ENCODE results near the gene SPHK1. TPM values are rescaled to one million over a fixed set of nuclear protein-coding genes. Genes with fewer than 3 reads are reported as not detected.
A peak's percentile ranks its signal among the peaks of the same experiment; 100 is the strongest.

Gene SPHK1
- total and polyA plus RNA-seq, 7 donors: 0.90 to 21.3 (median 3.1) TPM

DNA sequence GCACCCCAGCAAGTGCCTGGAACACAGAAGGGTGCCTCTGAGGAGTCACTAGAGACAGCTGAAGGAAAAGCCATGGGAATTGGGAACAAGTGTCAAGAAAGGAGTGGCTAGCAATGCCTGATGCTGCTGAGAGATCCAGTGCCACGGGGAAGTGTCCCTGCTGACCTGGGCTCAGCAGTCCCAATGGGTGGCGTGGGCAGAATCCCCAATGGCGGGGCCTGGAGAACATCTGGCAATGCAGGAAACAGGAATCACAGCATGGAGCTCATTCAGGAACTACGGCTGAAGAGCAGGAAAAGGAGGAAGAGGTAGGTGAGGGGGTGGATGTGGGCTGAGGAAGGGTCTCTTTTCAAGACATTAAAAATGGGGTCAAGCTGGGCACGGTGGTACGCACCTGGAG lies 38.5 kb downstream of the SPHK1 start:
- Histone ChIP-seq H3K4me3 (no peak overlapping the region), H3K4me1 (peaks cover 28% of the 10 kb centered on the region), H3K27me3 (ENCODE audit: insufficient read depth in 3 of 3, low read length in 2 of 3) (no peaks in the 10 kb centered on the region), H3K27ac (no peak overlapping the region), H3K36me3 (ENCODE audit: insufficient read depth in 1 of 2, low read depth in 1 of 2) (no peaks in the 10 kb centered on the region), H3K9me3 (no peaks in the 10 kb centered on the region)
- TF ChIP-seq, protein P1, sequence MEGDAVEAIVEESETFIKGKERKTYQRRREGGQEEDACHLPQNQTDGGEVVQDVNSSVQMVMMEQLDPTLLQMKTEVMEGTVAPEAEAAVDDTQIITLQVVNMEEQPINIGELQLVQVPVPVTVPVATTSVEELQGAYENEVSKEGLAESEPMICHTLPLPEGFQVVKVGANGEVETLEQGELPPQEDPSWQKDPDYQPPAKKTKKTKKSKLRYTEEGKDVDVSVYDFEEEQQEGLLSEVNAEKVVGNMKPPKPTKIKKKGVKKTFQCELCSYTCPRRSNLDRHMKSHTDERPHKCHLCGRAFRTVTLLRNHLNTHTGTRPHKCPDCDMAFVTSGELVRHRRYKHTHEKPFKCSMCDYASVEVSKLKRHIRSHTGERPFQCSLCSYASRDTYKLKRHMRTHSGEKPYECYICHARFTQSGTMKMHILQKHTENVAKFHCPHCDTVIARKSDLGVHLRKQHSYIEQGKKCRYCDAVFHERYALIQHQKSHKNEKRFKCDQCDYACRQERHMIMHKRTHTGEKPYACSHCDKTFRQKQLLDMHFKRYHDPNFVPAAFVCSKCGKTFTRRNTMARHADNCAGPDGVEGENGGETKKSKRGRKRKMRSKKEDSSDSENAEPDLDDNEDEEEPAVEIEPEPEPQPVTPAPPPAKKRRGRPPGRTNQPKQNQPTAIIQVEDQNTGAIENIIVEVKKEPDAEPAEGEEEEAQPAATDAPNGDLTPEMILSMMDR (IDR thresholded peaks at IDR 0.05): no peak
- 85 to 92% (median 91%) methylated on average over 6 of the region's 6 CpGs for WGBS, 3 donors
- DNase-seq (no peak), ATAC-seq (no peak)
- intact Hi-C loops (cut with DNase I): no loop called here

DNA sequence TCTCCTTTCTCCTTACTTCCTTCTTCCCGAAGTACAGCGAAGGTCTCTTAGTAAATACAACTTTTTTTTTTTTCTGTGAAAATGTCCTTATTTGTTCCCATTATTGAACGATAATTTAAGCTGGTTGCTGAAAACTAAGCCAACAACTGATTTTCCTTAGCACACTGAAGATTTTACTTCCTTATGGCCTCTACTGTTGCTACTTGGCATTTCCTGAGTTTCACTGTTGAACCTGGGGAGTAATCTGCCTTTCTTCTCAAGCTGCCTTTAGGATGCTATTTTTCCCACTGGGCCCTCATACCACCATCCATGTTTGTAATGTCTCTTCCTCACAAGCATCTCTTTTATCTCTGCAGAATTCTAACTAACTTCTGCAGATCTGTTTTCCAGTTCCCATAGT lies 42.4 kb downstream of the SPHK1 start:
- ATAC-seq: no peak

DNA sequence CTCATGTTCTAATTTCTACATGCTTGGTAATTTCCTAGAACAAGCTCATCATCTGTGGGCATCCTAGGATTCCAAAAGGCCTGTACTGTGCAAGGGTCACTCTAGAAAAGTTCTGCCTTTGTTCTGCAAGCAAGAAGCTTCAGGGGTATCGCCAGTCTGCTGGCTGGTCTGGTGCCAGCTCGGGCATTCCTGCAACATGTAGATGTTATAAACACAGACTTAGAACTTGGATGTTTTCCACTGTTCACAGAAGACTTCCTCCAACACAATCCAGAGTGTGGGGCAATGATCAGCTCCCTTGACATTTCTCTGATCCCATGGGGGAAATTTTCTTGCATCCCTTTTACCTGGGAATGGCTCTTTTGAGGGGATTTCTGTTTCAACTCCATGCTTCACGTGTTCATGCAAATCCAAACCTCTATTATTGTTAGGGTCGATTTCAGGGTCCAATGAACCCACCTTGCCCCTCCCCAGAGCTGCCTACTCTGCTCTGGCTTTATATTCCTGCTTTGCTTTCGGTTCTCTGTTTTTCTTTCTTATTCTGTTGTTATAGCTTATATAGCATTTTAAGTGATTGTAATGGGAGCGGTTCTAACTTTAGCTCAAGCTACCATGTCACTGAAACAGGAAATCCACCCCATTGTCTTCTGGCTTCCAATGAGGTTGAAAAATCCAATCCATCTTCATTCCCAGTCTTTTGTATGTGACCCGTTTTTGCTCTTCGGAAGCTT lies 43.3 kb downstream of the SPHK1 start:
- H3K27me3 ChIP-seq (ENCODE audit: insufficient read depth in 3 of 3, low read length in 2 of 3): no peaks in the 10 kb centered on the region
- 65 to 70% (median 67%) methylated on average over 8 of the region's 8 CpGs for WGBS, 3 donors
- no peaks in the 10 kb centered on the region for H3K36me3 ChIP-seq (ENCODE audit: insufficient read depth in 1 of 2, low read depth in 1 of 2)
- H3K4me3 ChIP-seq: no peak overlapping the region
- peak overlapping the region; percentile 33 for H3K27ac ChIP-seq
- H3K4me1 ChIP-seq: peaks cover 48% of the 10 kb centered on the region
- DNase-seq (no peak), ATAC-seq (peak in 2 of 4 donors; percentile 31 to 34)
- intact Hi-C loops (cut with DNase I): no loop called here
- TF ChIP-seq, protein P1 (IDR thresholded peaks at IDR 0.05): no peak
- no peaks in the 10 kb centered on the region for H3K9me3 ChIP-seq

More for the DNA sequence above, 42.4 kb downstream of the SPHK1 start:
- H3K36me3 ChIP-seq (ENCODE audit: insufficient read depth in 1 of 2, low read depth in 1 of 2): no peaks in the 10 kb centered on the region
- DNase-seq: no peak
- peaks cover 43% of the 10 kb centered on the region for H3K4me1 ChIP-seq
- H3K27ac ChIP-seq: peak overlapping the region; percentile 20
- TF ChIP-seq, protein P1 (IDR thresholded peaks at IDR 0.05): no peak
- no peaks in the 10 kb centered on the region for H3K27me3 ChIP-seq (ENCODE audit: insufficient read depth in 3 of 3, low read length in 2 of 3)
- intact Hi-C loops (cut with DNase I): no loop called here
- H3K4me3 ChIP-seq: no peak overlapping the region
- 82 to 90% (median 85%) methylated on average over 3 of the region's 3 CpGs for WGBS, 3 donors
- H3K9me3 ChIP-seq: no peaks in the 10 kb centered on the region

DNA sequence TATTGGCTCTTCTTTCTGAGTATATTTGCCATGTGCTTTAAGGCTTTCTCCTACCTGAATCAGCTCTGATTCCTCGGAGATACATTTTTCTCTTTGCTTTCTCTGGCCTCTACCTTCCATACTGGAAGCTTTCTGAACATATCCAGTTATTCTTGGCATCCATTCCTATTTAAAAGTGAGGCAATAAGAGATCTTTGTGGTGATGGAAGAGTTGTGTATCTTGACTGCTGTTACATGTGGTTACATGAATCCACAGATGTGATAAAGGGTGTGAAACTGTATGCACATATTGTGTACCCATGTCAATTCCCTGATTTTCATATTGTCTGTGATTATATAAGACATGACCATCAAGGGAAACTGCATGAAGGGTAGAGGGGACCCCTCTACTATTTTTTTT lies 44.1 kb downstream of the SPHK1 start:
- TF ChIP-seq, protein P1 (IDR thresholded peaks at IDR 0.05): no peak
- H3K9me3 ChIP-seq: no peaks in the 10 kb centered on the region
- H3K4me1 ChIP-seq: peaks cover 56% of the 10 kb centered on the region
- no peaks in the 10 kb centered on the region for H3K27me3 ChIP-seq (ENCODE audit: insufficient read depth in 3 of 3, low read length in 2 of 3)
- no peak overlapping the region for H3K27ac ChIP-seq
- DNase-seq (no peak), ATAC-seq (no peak)
- no peaks in the 10 kb centered on the region for H3K36me3 ChIP-seq (ENCODE audit: insufficient read depth in 1 of 2, low read depth in 1 of 2)
- no peak overlapping the region for H3K4me3 ChIP-seq
- WGBS, 3 donors: 87 to 100% (median 94%) methylated on average over 1 of the region's 1 CpG
- intact Hi-C loops (cut with DNase I): no loop called here

DNA sequence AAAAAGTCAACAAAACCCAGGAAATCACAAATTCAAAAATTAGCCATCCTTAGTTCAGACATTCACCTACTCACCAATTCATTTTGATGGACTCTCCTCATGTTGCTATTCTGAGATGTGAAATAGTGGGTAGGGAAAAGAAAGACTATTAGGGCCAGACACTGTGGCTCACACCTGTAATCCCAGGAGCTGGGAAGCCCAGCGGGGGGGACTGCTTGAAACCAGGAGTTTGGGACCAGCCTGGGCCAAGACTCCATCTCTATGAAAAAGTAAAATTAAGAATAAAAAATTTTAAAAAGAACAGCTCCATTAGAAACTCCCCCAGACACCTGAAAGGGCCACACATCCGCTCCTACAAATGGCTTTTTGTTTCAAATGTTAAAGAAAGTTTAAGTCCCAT lies 47.1 kb downstream of the SPHK1 start:
- 74 to 80% (median 75%) methylated on average over 2 of the region's 2 CpGs for WGBS, 3 donors
- H3K27me3 ChIP-seq (ENCODE audit: insufficient read depth in 3 of 3, low read length in 2 of 3): no peaks in the 10 kb centered on the region
- H3K4me1 ChIP-seq: peaks cover 60% of the 10 kb centered on the region
- ATAC-seq (no peak), DNase-seq (no peak)
- H3K4me3 ChIP-seq: no peak overlapping the region
- TF ChIP-seq, protein P1 (IDR thresholded peaks at IDR 0.05): no peak
- intact Hi-C loops (cut with DNase I): no loop called here
- H3K27ac ChIP-seq: peak overlapping the region; percentile 74
- H3K9me3 ChIP-seq: no peaks in the 10 kb centered on the region
- H3K36me3 ChIP-seq (ENCODE audit: insufficient read depth in 1 of 2, low read depth in 1 of 2): no peaks in the 10 kb centered on the region
